SK-N-SH treated with all-trans-retinoic acid at 6 μM for 48 hours (cell line): Measurements from ENCODE around the gene KANK3.

Experiments
- ATAC-seq: fragments of 200-7000 bp; cut with Tn5 transposase; 3 replicates; pipeline ENCODE4 v1.9.1; 2020; ENCODE audit warnings: mild to moderate bottlenecking, moderate library complexity
- ARNTL ChIP-seq: fragments of 450-650 bp; formaldehyde crosslinking; IDR thresholded peaks from 2 replicates; pipeline ENCODE4 v1.5.0; 2020; ENCODE audit warnings: low read depth, mild to moderate bottlenecking, moderate library complexity, borderline replicate concordance
- BACH2 ChIP-seq: fragments of 250-450 bp; sonication (Bioruptor Pico); IDR thresholded peaks from 2 replicates; pipeline ENCODE4 v1.9.0; 2021; ENCODE audit warnings: mild to moderate bottlenecking, borderline replicate concordance
- CREB5 ChIP-seq: fragments of 250-450 bp; sonication (Bioruptor Pico); IDR thresholded peaks from 2 replicates; pipeline ENCODE4 v1.5.1; 2020; ENCODE audit warnings: low read depth, mild to moderate bottlenecking, moderate library complexity
- CSDC2 ChIP-seq: fragments of 250-450 bp; sonication (Bioruptor Pico); IDR thresholded peaks from 2 replicates; pipeline ENCODE4 v1.5.0; 2020; ENCODE audit warnings: mild to moderate bottlenecking, moderate library complexity
- ESRRG ChIP-seq: fragments of 250-450 bp; sonication (Bioruptor Pico); IDR thresholded peaks from 2 replicates; pipeline ENCODE4 v1.6.1; 2021; ENCODE audit warnings: mild to moderate bottlenecking
- GLIS3 ChIP-seq: fragments of 250-450 bp; sonication (Bioruptor Pico); IDR thresholded peaks from 2 replicates; pipeline ENCODE4 v1.5.0; 2020; ENCODE audit warnings: mild to moderate bottlenecking, moderate library complexity
- ISL1 ChIP-seq: fragments of 250-450 bp; sonication (Bioruptor Pico); IDR thresholded peaks from 2 replicates; pipeline ENCODE4 v2.1.2; 2022; ENCODE audit warnings: mild to moderate bottlenecking, moderate library complexity
- OSR1 ChIP-seq: fragments of 250-450 bp; sonication (Bioruptor Pico); IDR thresholded peaks from 2 replicates; pipeline ENCODE4 v1.8.0; 2022; ENCODE audit warnings: moderate library complexity, mild to moderate bottlenecking, inconsistent platforms
- PPARA ChIP-seq: fragments of 250-450 bp; sonication (Bioruptor Pico); IDR thresholded peaks from 2 replicates; pipeline ENCODE4 v1.5.0; 2020; ENCODE audit warnings: mild to moderate bottlenecking, borderline replicate concordance
- RARB ChIP-seq: fragments of 250-450 bp; sonication (Bioruptor Pico); IDR thresholded peaks from 2 replicates; pipeline ENCODE4 v1.8.0; 2021; ENCODE audit warnings: mild to moderate bottlenecking, moderate library complexity
- SNAI2 ChIP-seq: fragments of 250-450 bp; sonication (Bioruptor Pico); IDR thresholded peaks from 2 replicates; pipeline ENCODE4 v1.5.0; 2020; ENCODE audit warnings: mild to moderate bottlenecking, moderate library complexity
- TOX ChIP-seq: fragments of 250-450 bp; sonication (Bioruptor Pico); IDR thresholded peaks from 2 replicates; pipeline ENCODE4 v1.8.0; 2021; ENCODE audit warnings: mild to moderate bottlenecking, moderate library complexity, borderline replicate concordance
- ZC3H10 ChIP-seq: fragments of 250-450 bp; sonication (Bioruptor Pico); IDR thresholded peaks from 2 replicates; pipeline ENCODE4 v1.5.1; 2021; ENCODE audit warnings: mild to moderate bottlenecking, moderate library complexity
- ZFP3 ChIP-seq: fragments of 250-450 bp; sonication (Bioruptor Pico); IDR thresholded peaks from 2 replicates; pipeline ENCODE4 v1.5.0; 2020; ENCODE audit warnings: mild to moderate bottlenecking, moderate library complexity
- ZFP30 ChIP-seq: fragments of 450-650 bp; formaldehyde crosslinking; IDR thresholded peaks from 2 replicates; pipeline ENCODE4 v1.5.0; 2022; ENCODE audit warnings: mild to moderate bottlenecking, moderate library complexity
- ZNF565 ChIP-seq: fragments of 450-650 bp; formaldehyde crosslinking; conservative IDR thresholded peaks from 2 replicates; pipeline ENCODE4 v1.5.0; 2020; ENCODE audit warnings: low read depth, mild to moderate bottlenecking, moderate library complexity
- ZNF70 ChIP-seq: fragments of 450-650 bp; formaldehyde crosslinking; IDR thresholded peaks from 2 replicates; pipeline ENCODE4 v1.5.0; 2020; ENCODE audit warnings: mild to moderate bottlenecking, moderate library complexity
- TF ChIP-seq, protein P1 (sequence below): fragments of 250-450 bp; sonication (Bioruptor Pico); IDR thresholded peaks from 2 replicates; pipeline ENCODE4 v1.8.0; 2021; ENCODE audit warnings: low read depth, mild to moderate bottlenecking, moderate library complexity, borderline replicate concordance
- TF ChIP-seq, protein P2 (sequence below): fragments of 250-450 bp; sonication (Bioruptor Pico); IDR thresholded peaks from 2 replicates; pipeline ENCODE4 v1.5.0; 2020; ENCODE audit warnings: mild to moderate bottlenecking, moderate library complexity
- TF ChIP-seq, protein P3 (sequence below): fragments of 250-450 bp; sonication (Bioruptor Pico); IDR thresholded peaks from 2 replicates; pipeline ENCODE4 v1.8.0; 2020; ENCODE audit warnings: mild to moderate bottlenecking, moderate library complexity, borderline replicate concordance

Gene KANK3

DNA sequence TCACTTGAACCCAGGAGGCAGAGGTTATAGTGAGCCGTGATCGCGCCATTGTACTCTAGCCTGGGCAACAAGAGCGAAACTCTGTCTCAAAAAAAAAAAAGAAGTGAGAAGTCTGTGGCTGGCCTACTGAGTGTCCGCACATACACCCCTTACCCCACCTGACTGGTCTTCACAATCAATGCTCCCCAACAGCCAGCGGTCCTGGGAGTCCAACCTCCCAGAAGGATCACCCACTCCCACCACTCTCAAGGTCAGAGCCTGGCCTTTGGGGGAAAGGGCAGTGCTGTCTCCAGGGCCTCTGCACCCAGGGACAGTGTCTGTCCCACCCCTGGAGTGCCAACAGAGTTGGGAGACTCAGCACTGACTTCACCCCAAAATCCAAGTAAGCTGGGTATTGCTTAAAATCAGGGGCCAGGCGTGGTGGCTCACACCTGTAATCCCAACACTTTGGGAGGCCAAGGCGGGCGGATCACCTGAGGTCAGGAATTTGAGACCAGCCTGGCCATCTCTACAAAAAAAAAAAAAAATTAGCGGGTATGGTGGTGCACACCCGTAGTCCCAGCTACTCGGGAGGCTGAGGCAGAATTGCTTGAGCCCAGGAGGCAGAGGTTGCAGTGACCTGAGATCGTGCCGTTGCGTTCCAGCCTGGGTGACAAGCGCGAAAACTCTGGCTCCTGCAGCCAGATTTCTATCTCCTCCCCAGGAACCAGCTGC is 32.6 kb downstream of the KANK3 start:
- ATAC-seq, result no peak
- no peak for TF ChIP-seq ZC3H10 (CRISPR knock-in tag)
- TF ChIP-seq, protein P1, sequence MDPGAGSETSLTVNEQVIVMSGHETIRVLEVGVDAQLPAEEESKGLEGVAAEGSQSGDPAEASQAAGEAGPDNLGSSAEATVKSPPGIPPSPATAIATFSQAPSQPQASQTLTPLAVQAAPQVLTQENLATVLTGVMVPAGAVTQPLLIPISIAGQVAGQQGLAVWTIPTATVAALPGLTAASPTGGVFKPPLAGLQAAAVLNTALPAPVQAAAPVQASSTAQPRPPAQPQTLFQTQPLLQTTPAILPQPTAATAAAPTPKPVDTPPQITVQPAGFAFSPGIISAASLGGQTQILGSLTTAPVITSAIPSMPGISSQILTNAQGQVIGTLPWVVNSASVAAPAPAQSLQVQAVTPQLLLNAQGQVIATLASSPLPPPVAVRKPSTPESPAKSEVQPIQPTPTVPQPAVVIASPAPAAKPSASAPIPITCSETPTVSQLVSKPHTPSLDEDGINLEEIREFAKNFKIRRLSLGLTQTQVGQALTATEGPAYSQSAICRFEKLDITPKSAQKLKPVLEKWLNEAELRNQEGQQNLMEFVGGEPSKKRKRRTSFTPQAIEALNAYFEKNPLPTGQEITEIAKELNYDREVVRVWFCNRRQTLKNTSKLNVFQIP, result no peak
- no peak for TF ChIP-seq ZFP3
- TF ChIP-seq ZFP30, result no peak
- TF ChIP-seq ISL1, result no peak
- TF ChIP-seq ARNTL, result no peak
- TF ChIP-seq ESRRG, result no peak
- TF ChIP-seq, protein P2, sequence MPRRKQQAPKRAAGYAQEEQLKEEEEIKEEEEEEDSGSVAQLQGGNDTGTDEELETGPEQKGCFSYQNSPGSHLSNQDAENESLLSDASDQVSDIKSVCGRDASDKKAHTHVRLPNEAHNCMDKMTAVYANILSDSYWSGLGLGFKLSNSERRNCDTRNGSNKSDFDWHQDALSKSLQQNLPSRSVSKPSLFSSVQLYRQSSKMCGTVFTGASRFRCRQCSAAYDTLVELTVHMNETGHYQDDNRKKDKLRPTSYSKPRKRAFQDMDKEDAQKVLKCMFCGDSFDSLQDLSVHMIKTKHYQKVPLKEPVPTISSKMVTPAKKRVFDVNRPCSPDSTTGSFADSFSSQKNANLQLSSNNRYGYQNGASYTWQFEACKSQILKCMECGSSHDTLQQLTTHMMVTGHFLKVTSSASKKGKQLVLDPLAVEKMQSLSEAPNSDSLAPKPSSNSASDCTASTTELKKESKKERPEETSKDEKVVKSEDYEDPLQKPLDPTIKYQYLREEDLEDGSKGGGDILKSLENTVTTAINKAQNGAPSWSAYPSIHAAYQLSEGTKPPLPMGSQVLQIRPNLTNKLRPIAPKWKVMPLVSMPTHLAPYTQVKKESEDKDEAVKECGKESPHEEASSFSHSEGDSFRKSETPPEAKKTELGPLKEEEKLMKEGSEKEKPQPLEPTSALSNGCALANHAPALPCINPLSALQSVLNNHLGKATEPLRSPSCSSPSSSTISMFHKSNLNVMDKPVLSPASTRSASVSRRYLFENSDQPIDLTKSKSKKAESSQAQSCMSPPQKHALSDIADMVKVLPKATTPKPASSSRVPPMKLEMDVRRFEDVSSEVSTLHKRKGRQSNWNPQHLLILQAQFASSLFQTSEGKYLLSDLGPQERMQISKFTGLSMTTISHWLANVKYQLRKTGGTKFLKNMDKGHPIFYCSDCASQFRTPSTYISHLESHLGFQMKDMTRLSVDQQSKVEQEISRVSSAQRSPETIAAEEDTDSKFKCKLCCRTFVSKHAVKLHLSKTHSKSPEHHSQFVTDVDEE, result no peak
- no peak for TF ChIP-seq BACH2 (CRISPR knock-in tag)
- TF ChIP-seq PPARA (CRISPR knock-in tag), result no peak
- no peak for TF ChIP-seq OSR1 (CRISPR knock-in tag)
- TF ChIP-seq, protein P3, sequence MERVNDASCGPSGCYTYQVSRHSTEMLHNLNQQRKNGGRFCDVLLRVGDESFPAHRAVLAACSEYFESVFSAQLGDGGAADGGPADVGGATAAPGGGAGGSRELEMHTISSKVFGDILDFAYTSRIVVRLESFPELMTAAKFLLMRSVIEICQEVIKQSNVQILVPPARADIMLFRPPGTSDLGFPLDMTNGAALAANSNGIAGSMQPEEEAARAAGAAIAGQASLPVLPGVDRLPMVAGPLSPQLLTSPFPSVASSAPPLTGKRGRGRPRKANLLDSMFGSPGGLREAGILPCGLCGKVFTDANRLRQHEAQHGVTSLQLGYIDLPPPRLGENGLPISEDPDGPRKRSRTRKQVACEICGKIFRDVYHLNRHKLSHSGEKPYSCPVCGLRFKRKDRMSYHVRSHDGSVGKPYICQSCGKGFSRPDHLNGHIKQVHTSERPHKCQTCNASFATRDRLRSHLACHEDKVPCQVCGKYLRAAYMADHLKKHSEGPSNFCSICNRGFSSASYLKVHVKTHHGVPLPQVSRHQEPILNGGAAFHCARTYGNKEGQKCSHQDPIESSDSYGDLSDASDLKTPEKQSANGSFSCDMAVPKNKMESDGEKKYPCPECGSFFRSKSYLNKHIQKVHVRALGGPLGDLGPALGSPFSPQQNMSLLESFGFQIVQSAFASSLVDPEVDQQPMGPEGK (CRISPR knock-in tag), result no peak
- TF ChIP-seq, all 23 proteins: peak for 0

DNA sequence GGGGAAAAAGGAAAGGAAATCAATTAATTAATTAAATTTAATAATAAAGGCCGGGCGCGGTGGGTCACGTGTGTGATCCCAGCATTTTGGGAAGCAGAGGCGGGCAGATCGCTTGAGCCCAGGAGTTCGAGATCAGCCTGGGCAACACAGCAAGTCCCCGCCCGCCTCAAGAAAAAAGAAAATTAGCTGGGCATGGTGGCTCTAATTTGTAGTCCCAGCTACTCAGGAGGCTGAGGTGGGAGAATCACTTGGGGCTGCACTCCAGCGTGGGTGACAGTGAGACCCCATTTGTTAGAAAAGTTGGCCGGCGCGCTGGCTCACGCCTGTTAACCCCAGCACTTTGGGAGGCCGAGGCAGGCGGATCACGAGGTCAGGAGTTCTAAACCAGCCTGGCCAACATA is 34.2 kb downstream of the KANK3 start:
- no peak for ATAC-seq
- TF ChIP-seq ISL1 (no peak), CREB5 (no peak), ZNF70 (no peak), PPARA (CRISPR knock-in tag) (no peak), TOX (CRISPR knock-in tag) (no peak), OSR1 (CRISPR knock-in tag) (no peak), ESRRG (no peak), RARB (CRISPR knock-in tag) (no peak), ARNTL (no peak), ZFP30 (no peak), ZNF565 (CRISPR knock-in tag) (no peak), SNAI2 (no peak), CSDC2 (CRISPR knock-in tag) (no peak)
- TF ChIP-seq, protein P3 (CRISPR knock-in tag), result no peak

GRCh38 chr19:8307965-8308866 is 34.8 kb downstream of the KANK3 start, which contains the start of gene CD320:
Gene CD320 (minus strand): TSS chr19:8308358. CDS start chr19:8308290, 68 bp downstream.
- ATAC-seq, result peak; percentile 94
- TF ChIP-seq GLIS3, result peak; percentile 76; the same call in 1 of the 2 replicates
- no peak for TF ChIP-seq ISL1
- peak; percentile 34; the same call in 1 of the 2 replicates for TF ChIP-seq ZC3H10 (CRISPR knock-in tag)
- TF ChIP-seq, protein P3 (CRISPR knock-in tag), result no peak
- no peak for TF ChIP-seq TOX (CRISPR knock-in tag)
- TF ChIP-seq ZNF565 (CRISPR knock-in tag), result no peak
- no peak for TF ChIP-seq PPARA (CRISPR knock-in tag)
